Cerebellar nuclear complex (tissue), 1 donor: ENCODE measurements around the gene BMAL1.
"Not testable (repeated sequence)": the region's sequence is repeated elsewhere in the genome, so short reads cannot be mapped to it uniquely, and the experiment has no call there.

Source experiments
- DNase-seq, 2 experiments: peaks; one replicate each; lab custom pipeline; 2025; lab: John Stamatoyannopoulos, UW

The BMAL1 gene

DNA sequence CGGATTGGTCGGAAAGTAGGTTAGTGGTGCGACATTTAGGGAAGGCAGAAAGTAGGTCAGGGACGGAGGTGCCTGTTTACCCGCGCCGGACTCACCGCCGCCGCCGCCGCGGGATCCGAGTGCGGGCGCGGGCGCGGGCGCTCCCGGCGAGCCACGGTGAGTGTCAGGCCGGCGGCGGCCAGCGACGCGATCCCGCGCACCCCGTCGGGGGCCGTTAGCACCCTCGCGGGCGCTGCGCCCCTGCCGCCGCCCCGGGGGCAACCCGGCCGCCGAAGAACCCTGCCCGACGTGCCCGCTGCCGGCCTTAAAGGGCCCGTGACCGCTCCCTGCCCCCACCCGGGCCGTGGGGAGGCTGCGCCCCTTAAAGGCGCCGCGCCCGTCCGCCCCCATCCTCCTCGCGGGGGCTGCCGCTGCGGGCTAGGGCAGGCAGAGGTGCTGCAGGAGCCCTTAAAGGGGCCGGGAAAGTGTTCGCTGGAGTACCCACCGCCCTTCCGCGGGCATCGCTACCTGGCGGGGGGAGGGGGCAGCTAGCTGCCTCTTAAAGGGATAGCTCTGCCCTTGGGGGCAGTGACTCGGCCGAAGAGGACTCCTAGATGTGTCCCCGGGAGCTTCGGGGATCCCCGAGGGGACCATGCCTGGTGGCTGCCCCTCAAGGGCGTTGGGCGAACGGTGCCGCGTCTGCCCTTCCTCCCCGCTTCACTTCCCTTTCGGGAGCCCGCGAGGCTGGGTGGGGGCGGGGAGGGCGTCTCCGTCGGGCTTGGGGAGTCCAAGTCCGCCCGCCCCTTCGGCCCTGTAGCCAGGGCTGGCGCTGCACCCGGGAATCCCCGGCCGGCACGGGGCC, at the start of gene BMAL1:
Gene BMAL1, plus strand, starts transcription at position 23 of the 841 bp plus-strand sequence. CDS start 76,519 bp downstream, outside the sequence.
- no peak for DNase-seq

GRCh38 chr11:13228572-13228971, 49.0 kb upstream of the BMAL1 start:
- DNase-seq, result no peak

GRCh38 chr11:13229136-13229535, 48.5 kb upstream of the BMAL1 start:
- DNase-seq, result no peak

DNA sequence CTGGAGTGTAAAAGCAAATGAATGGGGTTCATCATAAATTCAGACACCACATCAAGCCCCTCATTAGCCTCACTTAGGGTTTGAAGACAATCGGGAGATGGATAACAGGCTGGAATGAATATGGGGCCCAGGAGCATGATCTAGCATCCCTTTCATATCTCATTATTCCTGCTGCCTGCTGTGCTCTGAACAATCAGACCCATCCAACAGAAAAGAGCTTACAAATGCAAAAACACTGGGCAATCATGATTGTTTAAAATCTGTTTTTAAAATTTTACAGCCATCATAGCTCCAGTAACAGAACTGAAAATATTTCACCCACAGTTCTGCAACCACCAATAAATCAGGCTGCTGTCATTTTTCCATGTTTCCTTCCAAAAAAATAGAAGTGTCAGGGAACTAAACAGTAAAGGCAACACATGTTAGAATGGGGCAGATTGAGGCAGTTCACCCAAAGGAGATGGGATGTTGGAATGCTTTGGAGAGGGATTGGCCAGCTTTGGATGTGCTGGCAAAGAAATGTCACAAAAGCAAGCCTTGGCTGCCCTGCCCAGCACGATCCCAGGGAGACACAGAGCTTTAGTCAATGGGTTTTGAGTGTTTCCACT, 47.8 kb upstream of the BMAL1 start:
- DNase-seq, result no peak

GRCh38 chr11:13233173-13233745, 44.3 kb upstream of the BMAL1 start:
- no peak for DNase-seq

- DNase-seq, result no peak
These were observed 41.7 kb upstream of the BMAL1 start for GRCh38 chr11:13235895-13236294.

DNA sequence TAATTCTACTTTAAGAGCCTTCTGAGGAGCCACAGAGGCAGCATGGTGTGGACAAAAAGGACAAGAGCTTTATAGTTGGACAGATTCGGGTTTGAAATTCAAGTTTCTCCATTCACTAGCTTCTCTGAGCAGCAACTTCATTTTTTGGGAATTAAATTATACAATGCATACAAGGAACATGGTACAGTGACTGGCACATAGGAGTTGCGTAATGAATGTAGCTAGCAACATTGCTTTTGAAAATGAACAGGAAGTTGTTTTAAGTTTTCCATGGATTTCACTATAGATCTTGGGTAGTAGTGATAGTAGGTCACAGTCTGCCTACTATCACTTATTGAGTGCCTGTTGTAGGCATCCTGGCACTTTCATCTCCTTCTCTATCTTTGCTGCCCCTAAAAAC, 41.0 kb upstream of the BMAL1 start:
- no peak for DNase-seq

DNA sequence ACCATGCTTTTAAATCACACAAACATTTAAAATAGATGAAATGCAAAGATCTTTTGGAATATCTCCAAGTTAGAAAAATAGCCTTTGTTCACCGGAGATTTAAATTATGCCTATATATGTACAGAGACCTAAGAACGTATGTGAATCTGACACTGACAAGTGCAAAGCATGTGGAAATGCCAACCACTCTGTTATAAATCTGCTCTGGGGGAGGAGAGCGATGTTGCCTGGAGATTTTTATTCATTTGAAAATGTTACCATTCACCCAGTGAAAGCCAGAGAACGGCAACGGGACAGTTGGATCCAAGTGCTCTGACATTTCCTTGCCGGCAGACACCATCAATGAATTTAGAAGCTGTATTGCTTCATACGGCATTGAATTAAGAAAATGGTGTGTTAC, 39.8 kb upstream of the BMAL1 start:
- no peak for DNase-seq

DNA sequence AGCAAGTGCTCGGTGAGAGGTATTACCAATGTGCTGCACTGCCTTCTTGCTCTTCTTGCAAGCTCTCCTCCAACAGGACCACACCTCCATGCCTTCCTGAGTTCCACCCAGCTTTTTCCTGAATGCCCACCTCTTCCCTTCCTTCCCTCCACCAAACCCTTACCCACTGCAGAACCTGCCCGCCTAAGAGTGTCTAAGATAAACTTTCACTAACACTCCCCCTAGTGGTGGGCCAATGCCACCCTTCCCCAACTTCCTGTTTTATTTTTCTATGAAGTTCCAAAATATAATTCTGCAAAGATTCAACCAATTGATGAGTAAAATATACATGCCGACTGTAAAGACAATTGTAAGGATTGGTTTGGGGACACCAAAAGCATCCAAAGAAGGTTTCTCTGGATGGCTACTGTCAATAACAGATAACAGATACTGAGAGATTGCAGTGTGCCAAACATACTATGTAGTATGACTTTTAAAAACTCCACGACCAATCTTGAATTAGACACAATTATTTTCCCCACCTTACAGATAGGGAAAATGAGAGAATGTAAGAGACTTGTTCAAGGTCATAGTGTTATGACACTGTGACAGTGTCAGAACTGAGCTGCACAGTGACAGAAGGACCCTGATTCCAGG, 38.6 kb upstream of the BMAL1 start:
- no peak for DNase-seq

DNA sequence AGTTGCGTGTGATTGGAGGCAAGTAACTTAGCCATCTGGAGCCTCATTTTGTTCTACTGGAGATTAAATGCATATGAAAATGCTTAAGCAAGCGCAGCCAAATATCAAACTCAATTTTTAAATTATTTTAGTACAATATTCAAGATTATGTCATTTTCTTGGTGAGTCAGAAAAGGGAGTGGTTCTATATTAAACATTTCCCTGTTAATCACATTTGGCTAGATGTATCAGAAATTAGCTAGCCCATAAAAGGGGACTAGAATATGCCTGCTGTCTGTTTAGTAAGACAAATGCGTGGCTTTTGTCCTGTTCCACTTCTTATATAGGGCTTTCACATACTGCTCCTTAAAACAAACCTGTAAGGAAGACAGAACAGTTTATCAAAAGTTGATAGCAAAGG, 35.0 kb upstream of the BMAL1 start:
- DNase-seq, result no peak

DNA sequence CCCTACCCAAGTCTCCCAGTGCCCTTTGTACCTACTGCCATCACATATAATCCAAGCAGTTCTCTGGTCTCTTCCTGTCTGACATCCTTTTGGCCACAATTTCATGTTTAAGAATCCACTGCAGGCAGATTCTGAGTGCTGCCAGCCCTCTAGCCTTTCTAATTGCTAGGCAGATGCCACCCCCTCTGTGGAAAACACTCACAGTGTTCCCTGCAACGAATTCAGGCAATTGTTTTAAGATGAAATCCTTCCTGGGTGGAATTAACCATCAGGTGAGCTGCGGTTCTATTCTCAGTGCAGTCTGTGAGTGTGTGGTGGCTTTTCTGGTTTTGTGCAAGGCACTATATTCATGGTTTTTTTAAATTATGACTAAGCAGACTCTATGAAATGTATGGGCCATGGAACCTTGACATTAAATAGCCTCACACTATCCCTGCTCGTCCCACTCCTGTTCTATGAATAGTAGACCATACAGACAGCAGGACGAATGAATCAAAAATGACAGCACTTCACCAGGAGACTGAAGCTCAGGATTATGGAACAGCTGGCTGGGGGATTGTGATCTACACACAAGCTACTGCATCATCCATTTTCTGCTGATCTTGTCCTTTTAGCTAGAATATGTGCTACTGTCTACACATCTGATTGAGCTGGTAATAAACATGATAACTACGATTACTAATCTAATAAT, 29.8 kb upstream of the BMAL1 start:
- no peak for DNase-seq

- DNase-seq, result no peak
These were observed 28.4 kb upstream of the BMAL1 start for GRCh38 chr11:13249177-13249576.

- DNase-seq, result no peak
These were observed 27.6 kb upstream of the BMAL1 start for GRCh38 chr11:13249992-13250391.

- DNase-seq, result no peak
These were observed 25.6 kb upstream of the BMAL1 start for GRCh38 chr11:13251966-13252365.

DNA sequence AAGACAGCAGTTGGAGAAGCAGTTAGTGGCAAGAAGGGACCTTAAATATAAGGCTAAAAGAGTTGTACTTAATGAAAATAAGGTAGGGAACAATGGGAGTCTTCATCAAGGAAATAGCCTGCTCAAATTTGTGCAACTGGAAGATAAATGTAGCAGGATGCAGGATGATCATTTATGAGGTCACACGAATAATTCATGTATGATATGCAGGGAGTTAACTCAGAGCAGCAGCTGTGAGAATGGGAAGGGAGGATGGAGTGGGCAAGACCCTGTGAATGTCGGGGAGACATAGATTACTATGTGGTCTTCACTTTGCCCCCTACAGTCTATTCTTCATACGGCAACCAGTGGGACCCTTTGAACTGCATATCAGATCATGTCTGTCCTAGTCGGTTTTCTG, 25.2 kb upstream of the BMAL1 start:
- DNase-seq, result no peak

DNA sequence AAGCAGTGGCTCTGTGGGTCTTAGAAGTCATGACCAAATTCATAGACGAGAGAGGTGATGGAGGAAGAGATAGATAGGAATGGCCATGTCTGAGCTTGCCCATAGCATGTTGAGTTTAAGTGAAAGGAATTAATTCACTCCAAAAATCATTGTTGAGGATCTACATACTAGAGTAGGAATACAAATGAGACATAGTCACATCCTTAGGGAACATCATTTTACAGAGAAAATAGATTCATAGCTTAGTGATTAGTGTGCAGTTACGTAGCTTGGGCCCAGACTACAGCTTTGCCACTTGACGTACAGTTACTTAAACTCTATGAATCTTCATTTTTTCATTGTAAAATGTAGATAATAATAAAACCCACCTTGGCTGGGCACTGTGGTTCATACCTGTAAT, 21.4 kb upstream of the BMAL1 start:
- DNase-seq, result no peak

DNA sequence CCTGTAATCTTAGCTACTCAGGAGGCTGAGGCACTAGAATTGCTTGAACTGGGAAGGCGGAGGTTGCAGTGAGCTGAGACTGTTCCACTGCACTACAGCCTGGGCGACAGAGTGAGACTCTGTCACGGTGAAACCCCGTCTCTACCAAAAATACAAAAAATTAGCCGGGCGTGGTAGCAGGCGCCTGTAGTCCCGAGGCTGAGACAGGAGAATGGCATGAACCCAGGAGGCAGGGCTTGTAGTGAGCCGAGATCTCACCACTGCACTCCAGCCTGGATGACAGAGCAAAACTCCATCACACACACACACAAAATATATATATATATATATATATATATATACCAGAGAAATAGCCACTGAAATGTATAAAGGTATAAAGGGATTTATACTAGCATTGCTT, 19.5 kb upstream of the BMAL1 start:
- DNase-seq, result not testable (repeated sequence)

DNA sequence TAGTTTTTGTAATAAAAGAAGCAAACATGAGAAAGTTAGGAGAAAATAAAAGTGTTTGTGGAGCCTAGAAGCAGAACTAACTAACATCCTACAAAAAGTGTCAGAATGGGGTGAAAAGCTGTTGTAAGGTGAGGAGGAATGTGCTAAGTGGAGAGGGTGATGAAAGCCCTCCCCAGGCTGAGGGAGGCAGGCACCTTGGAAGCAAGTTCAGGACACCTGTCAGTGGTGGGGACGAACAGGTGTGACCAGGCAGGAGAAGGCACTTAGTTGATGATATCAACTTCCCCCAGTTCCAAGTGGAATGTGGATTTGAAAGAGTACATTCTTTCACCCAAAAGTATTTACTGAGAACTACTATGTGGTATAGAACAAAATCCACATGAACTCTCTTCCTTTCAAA, 18.7 kb upstream of the BMAL1 start:
- no peak for DNase-seq

DNA sequence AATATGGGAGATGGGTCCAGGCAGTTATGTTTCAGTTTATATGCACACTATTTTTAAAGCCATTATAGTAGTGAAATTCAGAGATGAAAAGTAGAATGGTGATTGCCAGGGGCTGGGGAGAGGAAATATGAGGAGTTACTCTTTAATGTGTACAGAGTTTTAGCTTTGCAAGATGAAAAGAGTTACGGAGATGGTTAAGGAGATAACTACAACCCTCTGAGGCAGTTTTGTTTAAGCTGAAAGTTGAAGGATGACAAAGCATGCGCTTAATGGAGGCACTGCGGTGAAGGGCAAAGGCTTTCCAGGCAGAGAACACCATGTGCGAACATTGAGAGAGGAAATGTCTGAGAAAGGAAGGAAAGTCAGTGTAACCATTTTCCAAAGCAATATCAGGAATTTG, 18.2 kb upstream of the BMAL1 start:
- no peak for DNase-seq

DNA sequence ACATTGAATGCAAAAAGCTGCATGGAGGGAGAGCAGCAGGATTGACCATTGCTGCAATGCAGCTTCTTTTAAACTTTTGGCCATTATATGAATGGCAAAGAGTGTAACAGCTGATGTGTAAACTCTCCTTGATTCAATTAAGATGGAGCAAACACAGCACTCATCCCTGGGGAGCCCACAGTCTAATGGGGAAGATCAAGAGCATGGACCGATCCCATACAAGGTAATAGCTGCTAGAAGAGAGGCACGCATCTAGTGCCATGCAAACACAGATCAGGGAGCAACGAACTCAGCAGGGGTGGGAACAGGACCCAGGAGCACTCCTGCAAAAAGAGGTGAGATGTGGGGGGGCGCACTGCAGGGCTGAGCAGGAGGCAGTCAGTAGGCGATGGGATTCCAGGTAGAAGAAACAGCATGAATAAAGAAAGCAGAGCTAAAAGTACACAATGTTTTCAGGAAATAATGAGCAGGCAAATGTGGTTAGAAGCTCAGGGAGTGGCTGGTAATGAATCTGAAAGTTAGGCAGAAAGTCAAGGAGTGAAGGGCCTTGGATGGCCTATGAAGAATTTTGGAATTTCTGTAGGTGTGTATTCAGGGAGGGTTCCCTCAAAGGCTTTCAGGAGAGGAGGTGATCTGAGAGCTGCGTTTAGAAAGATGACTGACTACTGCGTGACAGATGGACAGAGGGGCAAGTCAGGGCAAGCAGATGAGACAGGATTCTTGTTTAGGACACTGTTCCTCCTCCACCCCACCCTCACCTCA, 17.2 kb upstream of the BMAL1 start:
- DNase-seq, result no peak

DNA sequence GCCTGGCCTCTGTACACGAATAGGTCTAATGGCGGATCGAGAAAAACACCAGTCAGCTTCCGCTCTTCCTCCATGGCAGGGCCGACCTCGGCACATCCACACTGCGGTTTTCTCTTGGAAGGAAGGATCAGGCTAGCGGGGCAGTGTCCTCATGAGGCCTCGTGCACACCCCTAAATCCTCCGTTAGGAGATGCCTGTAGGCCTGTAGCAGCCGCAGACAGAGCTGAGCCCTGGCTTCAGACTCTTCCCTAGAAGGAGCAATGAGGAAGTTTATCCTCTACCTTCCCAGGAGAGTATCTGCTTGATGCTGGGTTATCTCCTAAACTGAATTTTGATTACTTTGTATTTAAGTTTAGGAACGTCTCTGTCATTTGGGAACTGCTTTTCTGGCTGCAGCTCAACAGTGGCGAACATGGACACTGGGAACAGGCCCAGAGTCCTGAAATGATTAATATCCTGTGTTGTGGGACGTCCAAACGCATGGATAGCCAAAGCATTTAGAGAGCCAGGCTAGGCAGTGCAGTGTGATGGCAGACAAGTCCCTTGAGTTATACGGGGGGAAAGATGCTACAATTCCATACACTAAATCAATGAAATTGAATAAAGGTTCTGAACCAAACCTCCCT, 16.5 kb upstream of the BMAL1 start:
- DNase-seq, result no peak
